HS-27A (cell line): ENCODE measurements around the gene CAD.

Experiments
- DNase-seq: peaks from one replicate; pipeline ENCODE4 v3.0.0-alpha.2; 2012; ENCODE audit warnings: low read depth, missing footprints

The CAD gene

DNA sequence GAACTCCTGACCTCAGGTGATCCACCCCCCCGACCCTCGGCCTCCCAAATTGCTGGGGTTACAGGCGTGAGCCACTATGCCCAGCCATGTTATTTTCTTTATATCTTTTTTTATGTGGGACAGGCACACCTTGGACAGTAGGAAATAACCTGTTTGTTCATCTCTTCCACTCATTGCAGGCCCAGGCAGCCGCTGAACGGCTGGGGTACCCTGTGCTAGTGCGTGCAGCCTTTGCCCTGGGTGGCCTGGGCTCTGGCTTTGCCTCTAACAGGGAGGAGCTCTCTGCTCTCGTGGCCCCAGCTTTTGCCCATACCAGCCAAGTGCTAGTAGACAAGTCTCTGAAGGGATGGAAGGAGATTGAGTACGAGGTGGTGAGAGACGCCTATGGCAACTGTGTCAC, 8.4 kb downstream of the CAD start:
- no peak for DNase-seq

DNA sequence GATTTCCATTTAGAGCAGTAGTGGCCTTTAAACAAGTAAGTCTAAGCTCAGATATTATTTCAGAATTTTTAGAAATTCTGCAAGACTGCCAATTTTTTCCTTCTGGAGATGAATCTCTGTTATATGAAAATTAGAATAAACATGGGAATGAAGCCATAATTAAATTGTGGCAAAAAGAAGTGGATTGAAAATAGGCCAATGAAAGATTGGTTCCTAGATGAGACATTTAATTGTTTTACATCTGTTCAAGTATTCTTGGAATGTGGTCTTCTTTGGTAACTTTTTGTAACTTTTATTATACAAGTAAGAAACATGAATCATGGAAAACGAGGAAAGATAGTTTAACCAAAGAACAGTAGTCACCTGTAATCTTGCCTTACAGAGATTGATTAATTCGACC, 10.3 kb downstream of the CAD start:
- no peak for DNase-seq

GRCh38 chr2:27231921-27232320, 14.8 kb downstream of the CAD start:
- no peak for DNase-seq

GRCh38 chr2:27233341-27233740, 16.2 kb downstream of the CAD start:
- no peak for DNase-seq

DNA sequence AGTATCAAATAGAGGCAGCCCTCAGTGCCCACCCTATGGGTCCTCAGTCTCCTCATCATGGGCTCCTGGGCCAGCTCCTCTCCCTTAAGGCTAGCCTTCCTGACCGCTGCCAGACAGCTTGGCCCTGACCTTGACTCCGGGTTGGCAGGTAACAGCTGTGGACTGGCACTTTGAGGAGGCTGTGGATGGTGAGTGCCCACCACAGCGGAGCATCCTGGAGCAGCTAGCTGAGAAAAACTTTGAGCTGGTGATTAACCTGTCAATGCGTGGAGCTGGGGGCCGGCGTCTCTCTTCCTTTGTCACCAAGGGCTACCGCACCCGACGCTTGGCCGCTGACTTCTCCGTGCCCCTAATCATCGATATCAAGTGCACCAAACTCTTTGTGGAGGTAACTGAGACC, 19.0 kb downstream of the CAD start:
- DNase-seq = no peak

- no peak for DNase-seq
Observed at GRCh38 chr2:27236626-27237025, 19.5 kb downstream of the CAD start.

DNA sequence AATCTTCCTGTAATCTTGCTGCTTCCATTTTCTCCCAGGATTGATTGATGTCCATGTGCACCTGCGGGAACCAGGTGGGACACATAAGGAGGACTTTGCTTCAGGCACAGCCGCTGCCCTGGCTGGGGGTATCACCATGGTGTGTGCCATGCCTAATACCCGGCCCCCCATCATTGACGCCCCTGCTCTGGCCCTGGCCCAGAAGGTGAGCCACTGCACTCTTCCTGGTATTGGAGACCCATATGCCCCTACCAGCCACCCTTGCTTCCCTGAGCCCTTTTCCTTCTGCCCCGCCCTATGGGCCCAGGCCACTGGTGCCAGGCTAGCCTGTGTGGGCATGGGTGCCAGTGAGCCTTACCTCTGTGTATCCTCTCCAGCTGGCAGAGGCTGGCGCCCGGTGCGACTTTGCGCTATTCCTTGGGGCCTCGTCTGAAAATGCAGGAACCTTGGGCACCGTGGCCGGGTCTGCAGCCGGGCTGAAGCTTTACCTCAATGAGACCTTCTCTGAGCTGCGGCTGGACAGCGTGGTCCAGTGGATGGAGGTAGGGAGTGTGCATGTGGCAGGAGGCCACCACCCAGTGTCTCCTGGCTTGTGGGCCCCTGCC, 20.3 kb downstream of the CAD start:
- DNase-seq = no peak

DNA sequence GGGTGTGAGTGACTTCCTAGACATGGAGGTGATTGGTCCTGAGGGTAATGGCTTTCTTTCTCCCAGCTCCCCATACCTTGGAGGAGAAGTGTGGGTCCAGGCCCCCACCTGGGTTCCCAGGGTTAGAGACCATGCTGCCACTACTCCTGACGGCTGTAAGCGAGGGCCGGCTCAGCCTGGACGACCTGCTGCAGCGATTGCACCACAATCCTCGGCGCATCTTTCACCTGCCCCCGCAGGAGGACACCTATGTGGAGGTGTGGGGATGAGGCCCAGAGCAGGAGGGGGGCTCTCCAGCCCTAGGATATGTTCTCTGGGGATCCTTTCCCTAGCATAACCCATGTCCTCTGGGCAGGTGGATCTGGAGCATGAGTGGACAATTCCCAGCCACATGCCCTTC, 21.8 kb downstream of the CAD start:
- DNase-seq = no peak

- no peak for DNase-seq
Observed at GRCh38 chr2:27240406-27240805, 23.2 kb downstream of the CAD start.

DNA sequence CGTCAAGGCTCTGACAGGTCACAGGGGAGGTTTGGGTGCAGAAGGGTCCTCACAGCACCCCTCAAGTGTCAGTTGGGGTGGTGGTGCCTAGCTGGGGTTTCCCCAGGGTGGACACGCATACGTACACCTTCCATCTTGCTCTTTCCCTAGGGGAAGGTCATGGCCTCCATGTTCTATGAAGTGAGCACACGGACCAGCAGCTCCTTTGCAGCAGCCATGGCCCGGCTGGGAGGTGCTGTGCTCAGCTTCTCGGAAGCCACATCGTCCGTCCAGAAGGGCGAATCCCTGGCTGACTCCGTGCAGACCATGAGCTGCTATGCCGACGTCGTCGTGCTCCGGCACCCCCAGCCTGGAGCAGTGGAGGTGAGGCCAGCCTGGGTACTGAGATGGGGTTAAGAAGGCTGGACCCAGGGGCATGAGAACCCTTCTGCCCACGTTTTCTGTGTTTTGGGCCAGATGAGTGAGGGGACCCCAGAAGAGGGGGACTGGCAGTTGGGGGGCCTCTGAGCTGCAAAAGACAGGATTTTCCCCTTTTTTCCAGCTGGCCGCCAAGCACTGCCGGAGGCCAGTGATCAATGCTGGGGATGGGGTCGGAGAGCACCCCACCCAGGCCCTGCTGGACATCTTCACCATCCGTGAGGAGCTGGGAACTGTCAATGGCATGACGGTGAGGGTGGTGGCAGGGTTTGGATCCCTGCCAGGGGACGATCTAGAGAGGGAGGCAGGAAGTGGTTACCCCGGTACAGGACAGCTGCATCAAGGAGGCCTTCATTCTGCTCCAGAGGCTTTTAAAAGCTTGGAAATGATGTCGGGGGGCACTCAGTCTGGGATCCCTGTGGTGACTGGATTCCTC, 24.8 kb downstream of the CAD start:
- DNase-seq = no peak

- DNase-seq = no peak
Observed at GRCh38 chr2:27242614-27242951, 25.4 kb downstream of the CAD start.

DNA sequence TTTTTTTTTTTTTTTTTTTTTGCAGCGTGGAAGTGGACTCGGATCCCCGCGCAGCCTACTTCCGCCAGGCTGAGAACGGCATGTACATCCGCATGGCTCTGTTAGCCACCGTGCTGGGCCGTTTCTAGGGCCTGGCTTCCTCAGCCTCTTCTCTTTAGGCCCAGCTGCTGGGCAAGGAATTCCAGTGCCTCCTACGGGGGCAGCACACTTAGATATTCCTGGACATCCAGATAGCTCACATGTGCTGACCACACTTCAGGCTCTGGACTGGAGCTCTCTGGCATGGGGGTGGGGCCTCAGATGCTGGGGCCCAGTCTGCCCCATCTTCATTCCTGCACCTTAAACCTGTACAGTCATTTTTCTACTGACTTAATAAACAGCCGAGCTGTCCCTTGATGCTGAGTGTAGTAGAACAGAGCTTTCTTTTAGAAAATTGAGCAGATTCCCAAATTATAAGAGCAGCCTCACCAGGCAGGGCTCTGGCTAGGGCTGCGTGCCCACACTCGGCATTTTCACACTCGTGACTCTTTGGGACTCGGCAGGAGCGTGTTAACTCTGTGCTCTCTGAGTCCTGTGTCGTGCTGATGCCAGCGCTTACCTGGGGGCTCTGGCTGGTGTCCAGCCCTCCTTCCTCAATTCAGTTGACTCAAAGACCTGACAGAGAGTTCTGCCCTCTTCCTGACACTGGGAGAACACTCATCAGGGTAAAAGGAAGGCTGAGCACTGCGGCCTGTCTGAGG, 26.4 kb downstream of the CAD start:
- no peak for DNase-seq

- DNase-seq = no peak
Observed at GRCh38 chr2:27245116-27245515, 27.9 kb downstream of the CAD start.

GRCh38 chr2:27245626-27246025, 28.5 kb downstream of the CAD start:
- no peak for DNase-seq

DNA sequence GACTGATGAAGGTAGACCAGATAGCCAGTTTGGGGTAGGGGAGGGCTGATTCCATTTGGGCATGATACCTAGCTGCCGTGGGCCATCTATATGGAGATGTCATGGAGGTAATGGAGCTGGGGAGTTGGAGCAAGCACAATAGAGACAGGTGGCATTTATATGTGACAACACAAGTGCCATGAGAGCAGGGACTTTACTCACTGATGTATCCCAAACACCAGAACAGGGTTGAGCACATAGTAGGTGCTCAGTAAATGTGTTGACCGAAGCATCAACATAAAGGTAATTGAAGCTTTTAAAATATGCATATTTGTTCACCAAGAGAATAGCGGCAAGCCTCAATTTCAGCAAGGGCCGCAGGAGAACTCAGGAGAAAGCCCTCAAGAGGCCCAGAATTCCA, 30.7 kb downstream of the CAD start:
- DNase-seq = no peak

- no peak for DNase-seq
Observed at GRCh38 chr2:27249159-27249890, 32.2 kb downstream of the CAD start.

GRCh38 chr2:27249891-27250651, 32.9 kb downstream of the CAD start:
- DNase-seq = no peak

DNA sequence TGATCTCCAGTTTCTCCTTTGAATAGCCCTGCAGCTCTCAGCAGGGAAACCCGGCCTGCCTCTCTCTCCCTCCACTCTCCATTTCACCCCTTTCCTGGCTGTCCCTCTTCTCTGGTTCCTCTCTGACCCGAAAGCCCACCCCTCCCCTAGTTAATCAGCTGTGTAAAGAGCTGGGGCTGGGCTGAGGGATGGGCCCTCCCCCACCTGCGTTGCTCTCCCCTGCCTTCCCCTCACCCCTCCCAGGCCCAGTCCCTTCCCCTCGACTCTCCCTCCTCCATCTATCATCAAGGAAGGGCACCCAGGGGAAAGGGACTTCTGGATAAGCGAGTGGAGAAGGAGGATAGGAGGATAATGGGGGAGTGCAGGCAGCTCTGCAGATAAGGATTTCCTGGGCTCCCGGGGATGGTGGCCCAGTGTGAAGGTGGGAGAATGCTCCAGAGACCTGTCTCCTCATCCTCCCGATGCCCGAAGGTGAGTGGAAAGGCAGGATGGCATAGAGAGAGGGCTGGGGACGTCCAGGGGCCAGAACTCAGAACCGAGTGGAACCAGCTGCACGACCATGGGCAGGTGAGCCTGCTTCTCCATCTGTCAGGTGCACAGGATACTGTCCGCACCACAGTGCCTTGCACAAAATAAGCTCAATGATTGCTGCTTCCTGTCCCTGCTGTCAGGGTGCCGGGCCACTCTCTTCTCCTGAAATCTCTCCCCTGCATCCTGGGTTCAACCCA, 33.6 kb downstream of the CAD start:
- DNase-seq = no peak

DNA sequence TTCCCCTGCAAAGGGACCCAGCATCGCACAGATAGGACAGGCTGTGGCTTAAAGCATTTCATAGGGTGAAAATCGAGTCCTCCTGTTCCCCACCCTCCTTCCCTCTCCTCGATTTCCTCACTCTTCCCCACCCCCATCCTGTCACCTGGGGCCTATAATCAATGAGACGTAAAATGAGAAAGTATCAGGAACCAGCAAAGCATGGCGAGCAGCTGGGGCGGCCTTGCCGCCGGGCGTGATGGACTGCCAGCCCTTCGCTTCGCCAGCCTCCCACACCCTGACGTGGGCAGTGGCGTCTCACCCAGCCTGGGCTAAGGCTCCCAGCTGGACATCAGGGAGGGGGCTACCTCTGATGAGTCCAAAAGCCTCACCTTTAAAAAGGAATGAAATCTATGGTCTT, 34.6 kb downstream of the CAD start:
- no peak for DNase-seq

DNA sequence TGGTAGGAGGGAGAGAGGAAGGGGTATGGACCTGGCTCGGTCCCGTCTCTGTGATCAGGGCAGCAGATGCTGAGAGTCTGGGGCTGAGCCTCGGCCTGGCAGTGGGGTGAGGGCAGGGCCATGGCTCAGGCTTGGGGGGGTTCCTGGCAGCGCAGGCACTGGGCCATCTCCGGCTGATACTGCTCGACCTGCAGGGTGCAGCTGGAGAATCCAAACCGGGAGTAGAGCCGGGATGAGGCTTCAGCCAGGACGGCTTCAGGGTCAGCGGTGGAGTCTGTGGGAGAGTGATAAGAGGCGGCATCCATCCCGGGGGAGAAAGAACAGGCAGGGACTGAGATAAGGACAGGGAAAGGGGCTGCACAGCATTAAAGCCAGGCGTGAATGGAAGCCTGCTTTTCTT, 38.0 kb downstream of the CAD start:
- DNase-seq = no peak

DNA sequence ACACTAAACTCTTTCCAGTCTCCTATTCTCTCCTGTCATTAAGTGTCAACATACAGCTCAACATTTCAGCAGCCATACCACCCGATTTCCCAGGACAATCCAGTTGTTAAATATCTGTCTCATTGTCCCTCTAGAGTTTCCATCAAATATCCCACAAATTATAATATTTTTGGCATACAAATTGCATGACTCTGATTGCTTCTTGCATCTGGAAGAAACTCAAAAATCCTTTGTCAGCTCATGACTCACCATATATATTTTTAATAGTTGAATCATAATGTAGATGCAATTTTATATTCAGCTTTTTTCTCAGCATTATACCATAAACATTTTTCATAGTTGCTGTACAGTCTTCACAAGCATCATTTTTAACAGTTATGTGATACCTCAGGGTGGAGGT, 38.5 kb downstream of the CAD start:
- DNase-seq = peak; percentile 58
